HG02970 (cell line): Measurements from ENCODE around the gene URM1.

Experiments
- ATAC-seq: cut with Tn5 transposase; IDR thresholded peaks from one replicate; pipeline ENCODE4 v1.9.1; 2021; ENCODE audit warnings: mild to moderate bottlenecking, moderate library complexity, moderate number of reproducible peaks; ENCODE audit not compliant: unreplicated experiment, low FRiP score

URM1 gene

GRCh38 chr9:128383791-128384190 is 12.6 kb downstream of the URM1 start:
- ATAC-seq, result no peak

GRCh38 chr9:128384801-128385495 is 13.8 kb downstream of the URM1 start:
- ATAC-seq, result no peak

GRCh38 chr9:128385496-128386460 is 14.6 kb downstream of the URM1 start:
- ATAC-seq, result no peak

- ATAC-seq, result no peak
These were observed 17.0 kb downstream of the URM1 start for GRCh38 chr9:128388150-128388549.

- no peak for ATAC-seq
These were observed 18.4 kb downstream of the URM1 start for GRCh38 chr9:128389395-128390149.

- ATAC-seq, result no peak
These were observed 19.1 kb downstream of the URM1 start for GRCh38 chr9:128390150-128390812.

GRCh38 chr9:128390813-128391711 is 19.9 kb downstream of the URM1 start:
- ATAC-seq, result no peak

GRCh38 chr9:128391956-128392301 is 20.8 kb downstream of the URM1 start:
- no peak for ATAC-seq

- ATAC-seq, result no peak
These were observed 21.3 kb downstream of the URM1 start for GRCh38 chr9:128392302-128393144.

GRCh38 chr9:128393145-128393775 is 22.1 kb downstream of the URM1 start:
- ATAC-seq, result no peak

- ATAC-seq, result no peak
These were observed 22.8 kb downstream of the URM1 start for GRCh38 chr9:128393970-128394369.

GRCh38 chr9:128394379-128395168 is 23.4 kb downstream of the URM1 start:
- no peak for ATAC-seq

GRCh38 chr9:128396970-128397613 is 25.9 kb downstream of the URM1 start:
- ATAC-seq, result no peak

- ATAC-seq, result no peak
These were observed 26.7 kb downstream of the URM1 start for GRCh38 chr9:128397831-128398230.

GRCh38 chr9:128399861-128400260 is 28.7 kb downstream of the URM1 start:
- ATAC-seq, result no peak

GRCh38 chr9:128404560-128404959 is 33.4 kb downstream of the URM1 start:
- ATAC-seq, result no peak
